Stimulated activated CD8-positive, alpha-beta memory T cell treated with anti-CD3 and anti-CD28 coated beads, Interleukin-7, amount 100 ng/mL, for 4 hours (primary cell): ENCODE measurements around the gene C1QBP.
"Not testable (repeated sequence)": the region's sequence is repeated elsewhere in the genome, so short reads cannot be mapped to it uniquely, and the experiment has no call there.

ENCODE experiments used
- DNase-seq, 2 donors: peaks; one replicate each; pipeline ENCODE4 v3.0.0-alpha.2; 2020; ENCODE audit warnings: low read depth in 2 of 2

Gene C1QBP

GRCh38 chr17:5438716-5439445, at the start of gene C1QBP:
Gene C1QBP (minus strand): TSS chr17:5439155. CDS start chr17:5439073, 82 bp downstream.
- peak; percentile 75 to 84 for DNase-seq

- no peak for DNase-seq
These were observed 49.8 kb upstream of the C1QBP start for GRCh38 chr17:5488752-5489151.

GRCh38 chr17:5486206-5487124, 47.5 kb upstream of the C1QBP start, which contains the start of gene MIS12:
Gene MIS12 (plus strand): TSS chr17:5486566. CDS start chr17:5488863, 2,297 bp downstream.
- DNase-seq: peak; percentile 95 to 99

- no peak for DNase-seq
These were observed 46.6 kb upstream of the C1QBP start, which contains the start of gene DERL2 for GRCh38 chr17:5485270-5486205. Gene DERL2 (minus strand): TSS chr17:5486178. CDS start chr17:5486161, 17 bp downstream.

GRCh38 chr17:5481451-5481850, 42.5 kb upstream of the C1QBP start:
- DNase-seq: no peak

- DNase-seq: no peak
These were observed 42.0 kb upstream of the C1QBP start for GRCh38 chr17:5480962-5481361.

- DNase-seq: no peak
These were observed 40.0 kb upstream of the C1QBP start for GRCh38 chr17:5478992-5479391.

- no peak for DNase-seq
These were observed 35.0 kb upstream of the C1QBP start for GRCh38 chr17:5473906-5474305.

- DNase-seq: no peak
These were observed 33.6 kb upstream of the C1QBP start for GRCh38 chr17:5472511-5472910.

- peak; percentile 28 to 32 for DNase-seq
These were observed 29.1 kb upstream of the C1QBP start for GRCh38 chr17:5468075-5468473.

GRCh38 chr17:5467416-5467815, 28.5 kb upstream of the C1QBP start:
- DNase-seq: no peak

- DNase-seq: no peak
These were observed 27.3 kb upstream of the C1QBP start for GRCh38 chr17:5466295-5466694.

GRCh38 chr17:5464717-5465507, 26.0 kb upstream of the C1QBP start:
- DNase-seq: no peak

GRCh38 chr17:5446786-5447185, 7.8 kb upstream of the C1QBP start:
- no peak for DNase-seq

GRCh38 chr17:5444209-5444608, 5.3 kb upstream of the C1QBP start:
- no peak for DNase-seq

GRCh38 chr17:5443728-5444127, 4.8 kb upstream of the C1QBP start:
- DNase-seq: no peak

- DNase-seq: no peak
These were observed 450 bp upstream of the C1QBP start for GRCh38 chr17:5439446-5439764.

GRCh38 chr17:5437721-5438317, 1.1 kb downstream of the C1QBP start:
- no peak for DNase-seq

- not testable (repeated sequence) for DNase-seq
These were observed 3.1 kb downstream of the C1QBP start for GRCh38 chr17:5435781-5436315.

GRCh38 chr17:5434984-5435383, 4.0 kb downstream of the C1QBP start:
- DNase-seq: no peak
